ENCODE results near the gene GP1BA.

DNA sequence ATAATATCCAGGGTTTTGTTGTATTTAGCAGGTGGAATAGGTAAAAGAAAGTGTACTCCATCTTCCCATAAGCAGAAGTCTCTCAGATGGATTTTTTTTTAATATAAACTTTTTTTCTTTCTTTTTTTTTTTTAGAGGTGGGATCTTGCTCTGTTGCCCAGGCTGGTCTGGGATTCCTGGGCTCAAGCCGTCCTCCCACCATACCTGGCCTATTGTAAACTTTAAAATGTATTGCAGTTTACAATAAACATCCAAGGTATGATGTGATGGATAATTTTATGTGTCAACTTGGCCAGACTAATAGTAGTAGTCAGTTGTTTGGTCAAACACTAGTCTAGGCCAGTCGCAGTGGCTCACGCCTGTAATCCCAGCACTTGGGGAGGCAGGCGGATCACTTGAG, 10.8 kb upstream of the GP1BA start:
- TF ChIP-seq CTCF (IDR thresholded peaks at IDR 0.05) (no peak), POLR2A (IDR thresholded peaks at IDR 0.05) (no peak), POLR2AphosphoS5 (IDR thresholded peaks at IDR 0.05) (no peak)

Measured in suprapubic skin (tissue), 4 donors.